ENCODE measurements around the gene TMEM168.

DNA sequence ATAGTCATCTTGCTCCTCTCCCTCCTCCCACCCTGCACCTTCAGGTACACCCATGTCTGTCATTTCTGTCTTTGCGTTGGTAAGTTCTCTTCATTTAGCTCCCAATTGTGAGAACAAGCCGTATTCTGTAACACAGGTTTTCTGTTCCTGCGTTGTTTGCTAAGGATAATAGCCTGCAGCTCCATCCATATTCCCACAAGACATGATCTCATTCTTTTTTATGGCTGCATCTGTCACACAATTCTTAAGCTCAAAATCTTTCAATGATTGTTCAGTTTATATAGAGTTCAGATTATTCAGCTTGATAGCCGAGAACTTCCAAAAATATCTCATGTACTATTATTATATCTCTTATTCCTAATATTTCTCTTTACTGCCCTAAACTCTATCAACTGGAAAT lies 16.0 kb upstream of the TMEM168 start:
- TF ChIP-seq, protein P1, sequence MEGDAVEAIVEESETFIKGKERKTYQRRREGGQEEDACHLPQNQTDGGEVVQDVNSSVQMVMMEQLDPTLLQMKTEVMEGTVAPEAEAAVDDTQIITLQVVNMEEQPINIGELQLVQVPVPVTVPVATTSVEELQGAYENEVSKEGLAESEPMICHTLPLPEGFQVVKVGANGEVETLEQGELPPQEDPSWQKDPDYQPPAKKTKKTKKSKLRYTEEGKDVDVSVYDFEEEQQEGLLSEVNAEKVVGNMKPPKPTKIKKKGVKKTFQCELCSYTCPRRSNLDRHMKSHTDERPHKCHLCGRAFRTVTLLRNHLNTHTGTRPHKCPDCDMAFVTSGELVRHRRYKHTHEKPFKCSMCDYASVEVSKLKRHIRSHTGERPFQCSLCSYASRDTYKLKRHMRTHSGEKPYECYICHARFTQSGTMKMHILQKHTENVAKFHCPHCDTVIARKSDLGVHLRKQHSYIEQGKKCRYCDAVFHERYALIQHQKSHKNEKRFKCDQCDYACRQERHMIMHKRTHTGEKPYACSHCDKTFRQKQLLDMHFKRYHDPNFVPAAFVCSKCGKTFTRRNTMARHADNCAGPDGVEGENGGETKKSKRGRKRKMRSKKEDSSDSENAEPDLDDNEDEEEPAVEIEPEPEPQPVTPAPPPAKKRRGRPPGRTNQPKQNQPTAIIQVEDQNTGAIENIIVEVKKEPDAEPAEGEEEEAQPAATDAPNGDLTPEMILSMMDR (IDR thresholded peaks at IDR 0.05) = no peak
- TF ChIP-seq ZFX (IDR thresholded peaks at IDR 0.05; ENCODE audit: borderline replicate concordance) = no peak

All from 22Rv1 (cell line).